Activated CD4-positive, alpha-beta T cell treated with anti-CD3 and anti-CD28 coated beads for 36 hours (primary cell): Measurements from ENCODE around the gene CCNJL. TPM values are rescaled to one million over a fixed set of nuclear protein-coding genes. Genes with fewer than 3 reads are reported as not detected.

Experiments
- ATAC-seq: fragments of 200-7000 bp; cut with Tn5 transposase; one replicate; pipeline ENCODE4 v1.10.0; 2021; ENCODE audit warnings: mild to moderate bottlenecking, moderate library complexity
- CTCF ChIA-PET: fragments of 350-600 bp; sonication (Branson Sonifier 250); formaldehyde crosslinking; loops from one replicate; lab custom pipeline; 2021; ENCODE audit warnings: antibody characterized with exemption; lab: Charles Lee
- POLR2A ChIA-PET: fragments of 350-600 bp; sonication (Branson Sonifier 250); formaldehyde crosslinking; loops from one replicate; lab custom pipeline; 2021; ENCODE audit warnings: antibody characterized with exemption, inconsistent platforms; lab: Charles Lee
- DNase-seq: peaks from one replicate; pipeline ENCODE4 v3.0.0-alpha.2; 2020
- H3K27ac Mint-ChIP-seq: one replicate; pipeline ENCODE4 v1.8.0; 2021; ENCODE audit warnings: mixed read lengths
- H3K27me3 Mint-ChIP-seq: one replicate; pipeline ENCODE4 v1.8.0; 2021; ENCODE audit warnings: mixed read lengths
- H3K36me3 Mint-ChIP-seq: one replicate; pipeline ENCODE4 v1.8.0; 2021; ENCODE audit warnings: low read depth, mixed read lengths
- H3K4me1 Mint-ChIP-seq: one replicate; pipeline ENCODE4 v1.8.0; 2021; ENCODE audit warnings: mixed read lengths
- H3K4me3 Mint-ChIP-seq: one replicate; pipeline ENCODE4 v1.8.0; 2021; ENCODE audit warnings: mild to moderate bottlenecking, moderate library complexity, mixed read lengths
- H3K9me3 Mint-ChIP-seq: one replicate; pipeline ENCODE4 v1.8.0; 2021; ENCODE audit warnings: low read depth, mixed read lengths
- intact Hi-C, 2 experiments: fragments of 100-400 bp; cut with DNase I in 1 of 2; cut with micrococcal nuclease in 1 of 2; formaldehyde crosslinking; loops; one replicate each; pipeline versions ENCODE4 v1.14.2 to v1.15.1; 2022 to 2024; cut with DNase I, micrococcal nuclease
- total RNA-seq, 2 experiments: library from RNA; stranded (reverse); gene quantifications; one replicate each; pipeline ENCODE4 v1.2.3, GENCODE V29; 2021

The CCNJL gene
- total RNA-seq, 2 experiments from 2014 or later: not detected

- intact Hi-C loops: no loop called here
- Mint-ChIP-seq H3K36me3 (no peaks in the 10 kb centered on the region), H3K4me1 (peaks cover 3% of the 10 kb centered on the region), H3K4me3 (no peak overlapping the region), H3K9me3 (no peaks in the 10 kb centered on the region), H3K27ac (no peak overlapping the region), H3K27me3 (peaks cover 30% of the 10 kb centered on the region)
- no peak for DNase-seq
- ChIA-PET POLR2A (no interaction called here), CTCF (interaction anchor here (0.5 kb wide), 1 partner anchor 51 kb away, joined by 3 read pairs; no protein-coding TSS in a partner anchor)
- no peak for ATAC-seq
Observed at GRCh38 chr5:160306696-160307095, 5.7 kb downstream of the CCNJL start.

- POLR2A ChIA-PET: no interaction called here
- intact Hi-C loops: no loop called here
- H3K36me3 Mint-ChIP-seq: no peaks in the 10 kb centered on the region
- DNase-seq (no peak), ATAC-seq (no peak)
- H3K4me1 Mint-ChIP-seq: no peaks in the 10 kb centered on the region
- no peak overlapping the region for H3K4me3 Mint-ChIP-seq
- H3K27ac Mint-ChIP-seq: no peak overlapping the region
- peaks cover 18% of the 10 kb centered on the region for H3K27me3 Mint-ChIP-seq
- H3K9me3 Mint-ChIP-seq: no peaks in the 10 kb centered on the region
- CTCF ChIA-PET: no interaction called here
Observed at GRCh38 chr5:160305319-160305718, 7.0 kb downstream of the CCNJL start.

GRCh38 chr5:160303690-160304089 lies 8.7 kb downstream of the CCNJL start:
- no peaks in the 10 kb centered on the region for H3K36me3 Mint-ChIP-seq
- ChIA-PET POLR2A (no interaction called here), CTCF (no interaction called here)
- no peak for DNase-seq
- H3K4me1 Mint-ChIP-seq: no peaks in the 10 kb centered on the region
- no peak overlapping the region for H3K27ac Mint-ChIP-seq
- H3K9me3 Mint-ChIP-seq: no peaks in the 10 kb centered on the region
- peaks cover 9% of the 10 kb centered on the region for H3K27me3 Mint-ChIP-seq
- H3K4me3 Mint-ChIP-seq: no peak overlapping the region
- intact Hi-C loops: no loop called here
- ATAC-seq: no peak

GRCh38 chr5:160298189-160298588 lies 14.2 kb downstream of the CCNJL start:
- Mint-ChIP-seq H3K27me3 (peaks cover 3% of the 10 kb centered on the region), H3K27ac (no peak overlapping the region), H3K4me1 (no peaks in the 10 kb centered on the region), H3K4me3 (no peak overlapping the region), H3K9me3 (no peaks in the 10 kb centered on the region), H3K36me3 (no peaks in the 10 kb centered on the region)
- intact Hi-C loops: no loop called here
- DNase-seq (no peak), ATAC-seq (no peak)
- ChIA-PET POLR2A (no interaction called here), CTCF (interaction anchor here (0.7 kb wide), 1 partner anchor 79 kb away, joined by 4 read pairs; no protein-coding TSS in a partner anchor)

GRCh38 chr5:160297776-160298175 lies 14.6 kb downstream of the CCNJL start:
- ChIA-PET POLR2A (no interaction called here), CTCF (no interaction called here)
- intact Hi-C loops: no loop called here
- no peak for DNase-seq
- Mint-ChIP-seq H3K36me3 (no peaks in the 10 kb centered on the region), H3K27ac (no peak overlapping the region), H3K4me3 (no peak overlapping the region), H3K4me1 (no peaks in the 10 kb centered on the region), H3K9me3 (no peaks in the 10 kb centered on the region), H3K27me3 (peaks cover 1% of the 10 kb centered on the region)
- no peak for ATAC-seq

GRCh38 chr5:160297004-160297403 lies 15.4 kb downstream of the CCNJL start:
- Mint-ChIP-seq H3K9me3 (no peaks in the 10 kb centered on the region), H3K36me3 (no peaks in the 10 kb centered on the region), H3K27me3 (no peaks in the 10 kb centered on the region), H3K4me1 (no peaks in the 10 kb centered on the region), H3K27ac (no peak overlapping the region), H3K4me3 (no peak overlapping the region)
- CTCF ChIA-PET: interaction anchor here (0.5 kb wide), 1 partner anchor 117 kb away, joined by 3 read pairs; no protein-coding TSS in a partner anchor
- no peak for ATAC-seq
- intact Hi-C loops: no loop called here
- POLR2A ChIA-PET: no interaction called here
- no peak for DNase-seq

- Mint-ChIP-seq H3K4me1 (no peaks in the 10 kb centered on the region), H3K27ac (no peak overlapping the region), H3K36me3 (no peaks in the 10 kb centered on the region), H3K9me3 (no peaks in the 10 kb centered on the region), H3K27me3 (no peaks in the 10 kb centered on the region), H3K4me3 (no peak overlapping the region)
- intact Hi-C loops: no loop called here
- POLR2A ChIA-PET: no interaction called here
- no peak for ATAC-seq
- no peak for DNase-seq
- CTCF ChIA-PET: interaction anchor here (0.5 kb wide), 1 partner anchor 117 kb away, joined by 3 read pairs; no protein-coding TSS in a partner anchor
Observed at GRCh38 chr5:160296496-160296895, 15.9 kb downstream of the CCNJL start.

GRCh38 chr5:160293901-160294561 lies 18.3 kb downstream of the CCNJL start:
- DNase-seq: no peak
- Mint-ChIP-seq H3K27ac (no peak overlapping the region), H3K9me3 (no peaks in the 10 kb centered on the region), H3K4me1 (no peaks in the 10 kb centered on the region), H3K27me3 (no peaks in the 10 kb centered on the region), H3K36me3 (no peaks in the 10 kb centered on the region), H3K4me3 (no peak overlapping the region)
- intact Hi-C loops: no loop called here
- POLR2A ChIA-PET: no interaction called here
- CTCF ChIA-PET: interaction anchor here (0.9 kb wide), 1 partner anchor 31 kb away, joined by 3 read pairs; no protein-coding TSS in a partner anchor
- no peak for ATAC-seq

GRCh38 chr5:160293386-160293785 lies 19.0 kb downstream of the CCNJL start:
- Mint-ChIP-seq H3K27ac (no peak overlapping the region), H3K9me3 (no peaks in the 10 kb centered on the region), H3K36me3 (no peaks in the 10 kb centered on the region), H3K4me1 (no peaks in the 10 kb centered on the region), H3K4me3 (no peak overlapping the region), H3K27me3 (no peaks in the 10 kb centered on the region)
- CTCF ChIA-PET: no interaction called here
- ATAC-seq (no peak), DNase-seq (no peak)
- POLR2A ChIA-PET: no interaction called here
- intact Hi-C loops: no loop called here

- Mint-ChIP-seq H3K36me3 (no peaks in the 10 kb centered on the region), H3K27ac (no peak overlapping the region), H3K27me3 (no peaks in the 10 kb centered on the region), H3K4me1 (no peaks in the 10 kb centered on the region), H3K4me3 (no peak overlapping the region), H3K9me3 (no peaks in the 10 kb centered on the region)
- POLR2A ChIA-PET: no interaction called here
- intact Hi-C loops: no loop called here
- DNase-seq (no peak), ATAC-seq (no peak)
- CTCF ChIA-PET: no interaction called here
Observed at GRCh38 chr5:160291467-160291866, 20.9 kb downstream of the CCNJL start.

- Mint-ChIP-seq H3K4me3 (no peak overlapping the region), H3K9me3 (no peaks in the 10 kb centered on the region), H3K4me1 (no peaks in the 10 kb centered on the region), H3K36me3 (no peaks in the 10 kb centered on the region), H3K27ac (no peak overlapping the region), H3K27me3 (no peaks in the 10 kb centered on the region)
- no peak for ATAC-seq
- intact Hi-C loops: no loop called here
- ChIA-PET POLR2A (no interaction called here), CTCF (no interaction called here)
- DNase-seq: no peak
Observed at GRCh38 chr5:160290751-160291150, 21.6 kb downstream of the CCNJL start.

GRCh38 chr5:160289721-160290120 lies 22.6 kb downstream of the CCNJL start:
- ATAC-seq (no peak), DNase-seq (no peak)
- intact Hi-C loops: no loop called here
- CTCF ChIA-PET: no interaction called here
- Mint-ChIP-seq H3K27ac (no peak overlapping the region), H3K36me3 (no peaks in the 10 kb centered on the region), H3K9me3 (no peaks in the 10 kb centered on the region), H3K4me3 (no peak overlapping the region), H3K4me1 (no peaks in the 10 kb centered on the region), H3K27me3 (no peaks in the 10 kb centered on the region)
- POLR2A ChIA-PET: no interaction called here
